Measurements from ENCODE around the gene SEMA3E.

The SEMA3E gene

GRCh38 chr7:83611776-83612175 is 37.2 kb downstream of the SEMA3E start:
- Histone ChIP-seq H3K4me3 (ENCODE audit: low read depth, low read length, poor library complexity, severe bottlenecking) (no peak overlapping the region), H3K4me1 (ENCODE audit: insufficient read depth, low read length, severe bottlenecking) (no peaks in the 10 kb centered on the region), H3K9ac (ENCODE audit: low read length) (no peak overlapping the region), H3K79me2 (ENCODE audit: insufficient read depth, low read length) (no peaks in the 10 kb centered on the region), H2AFZ (ENCODE audit: low read length) (no peak overlapping the region), H3K36me3 (ENCODE audit: insufficient read depth, low read length) (no peaks in the 10 kb centered on the region), H3K27ac (ENCODE audit: low read depth, low read length, poor library complexity, severe bottlenecking) (no peak overlapping the region), H3K27me3 (ENCODE audit: insufficient read depth, low read length) (no peaks in the 10 kb centered on the region), H3F3A (ENCODE audit: insufficient read depth, low read length) (no peaks in the 10 kb centered on the region), H3K9me3 (ENCODE audit: low read length) (no peaks in the 10 kb centered on the region), H3K4me2 (ENCODE audit: low read length) (no peak overlapping the region), H3K9me2 (ENCODE audit: low read depth, low read length) (no peaks in the 10 kb centered on the region), H4K20me1 (ENCODE audit: insufficient read depth, low read length) (no peaks in the 10 kb centered on the region)
- TF ChIP-seq CTCF (IDR thresholded peaks at IDR 0.05; ENCODE audit: low read length) (no peak), EZH2 (IDR thresholded peaks at IDR 0.05; ENCODE audit: borderline replicate concordance, low read length) (no peak)

DNA sequence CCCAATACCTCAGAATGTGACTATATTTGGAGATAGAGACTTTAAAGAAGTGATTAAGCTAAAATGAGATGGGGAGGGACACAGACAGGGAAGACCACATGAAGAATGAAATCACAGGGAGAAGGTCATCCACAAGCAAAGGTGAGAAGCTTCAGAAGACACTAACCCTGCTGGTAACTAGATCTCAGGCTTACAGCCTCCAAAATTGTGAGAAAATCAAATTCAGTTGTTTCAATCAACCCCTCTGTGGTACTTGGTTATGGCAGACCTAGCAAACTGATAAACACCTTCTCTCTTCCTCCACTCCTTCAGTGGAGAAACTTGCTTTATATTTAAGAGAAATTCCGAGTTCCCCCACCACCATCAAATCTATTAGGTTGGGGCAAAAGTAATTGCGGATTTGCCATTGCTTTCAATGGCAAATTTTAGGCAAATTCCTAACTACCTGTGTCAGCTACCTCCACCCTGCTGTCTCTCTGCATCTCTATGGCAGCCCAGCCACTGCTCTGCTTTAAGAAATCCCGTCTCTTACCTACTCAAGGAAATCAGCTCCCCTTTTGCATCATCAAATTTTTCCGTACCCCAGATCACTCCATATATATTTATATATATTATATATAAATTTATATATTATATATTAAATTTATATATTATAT is 38.2 kb downstream of the SEMA3E start:
- Histone ChIP-seq H3K4me3 (ENCODE audit: low read depth, low read length, poor library complexity, severe bottlenecking) (no peak overlapping the region), H4K20me1 (ENCODE audit: insufficient read depth, low read length) (no peaks in the 10 kb centered on the region), H3K79me2 (ENCODE audit: insufficient read depth, low read length) (no peaks in the 10 kb centered on the region), H3K9me3 (ENCODE audit: low read length) (no peaks in the 10 kb centered on the region), H3K36me3 (ENCODE audit: insufficient read depth, low read length) (no peaks in the 10 kb centered on the region), H3K27ac (ENCODE audit: low read depth, low read length, poor library complexity, severe bottlenecking) (no peak overlapping the region), H2AFZ (ENCODE audit: low read length) (no peak overlapping the region), H3K9me2 (ENCODE audit: low read depth, low read length) (no peaks in the 10 kb centered on the region), H3K9ac (ENCODE audit: low read length) (no peak overlapping the region), H3F3A (ENCODE audit: insufficient read depth, low read length) (no peaks in the 10 kb centered on the region), H3K27me3 (ENCODE audit: insufficient read depth, low read length) (no peaks in the 10 kb centered on the region), H3K4me2 (ENCODE audit: low read length) (no peak overlapping the region), H3K4me1 (ENCODE audit: insufficient read depth, low read length, severe bottlenecking) (no peaks in the 10 kb centered on the region)
- TF ChIP-seq EZH2 (IDR thresholded peaks at IDR 0.05; ENCODE audit: borderline replicate concordance, low read length) (no peak), CTCF (IDR thresholded peaks at IDR 0.05; ENCODE audit: low read length) (no peak)

- H3K79me2 ChIP-seq (ENCODE audit: insufficient read depth, low read length), result no peaks in the 10 kb centered on the region
- H3K4me1 ChIP-seq (ENCODE audit: insufficient read depth, low read length, severe bottlenecking), result no peaks in the 10 kb centered on the region
- H3K27ac ChIP-seq (ENCODE audit: low read depth, low read length, poor library complexity, severe bottlenecking), result no peak overlapping the region
- no peak for TF ChIP-seq CTCF (IDR thresholded peaks at IDR 0.05; ENCODE audit: low read length)
- TF ChIP-seq EZH2 (IDR thresholded peaks at IDR 0.05; ENCODE audit: borderline replicate concordance, low read length), result no peak
- H3K9ac ChIP-seq (ENCODE audit: low read length), result no peak overlapping the region
- H3K9me3 ChIP-seq (ENCODE audit: low read length), result no peaks in the 10 kb centered on the region
- no peak overlapping the region for H3K4me3 ChIP-seq (ENCODE audit: low read depth, low read length, poor library complexity, severe bottlenecking)
- no peaks in the 10 kb centered on the region for H3F3A ChIP-seq (ENCODE audit: insufficient read depth, low read length)
- no peaks in the 10 kb centered on the region for H3K9me2 ChIP-seq (ENCODE audit: low read depth, low read length)
- no peaks in the 10 kb centered on the region for H4K20me1 ChIP-seq (ENCODE audit: insufficient read depth, low read length)
- no peak overlapping the region for H3K4me2 ChIP-seq (ENCODE audit: low read length)
- no peaks in the 10 kb centered on the region for H3K27me3 ChIP-seq (ENCODE audit: insufficient read depth, low read length)
- H2AFZ ChIP-seq (ENCODE audit: low read length), result no peak overlapping the region
- no peaks in the 10 kb centered on the region for H3K36me3 ChIP-seq (ENCODE audit: insufficient read depth, low read length)
Observed at GRCh38 chr7:83608716-83609115, 40.2 kb downstream of the SEMA3E start.

Data from OCI-LY1 (cell line).